HCT116 (cell line): ENCODE measurements around the gene TMEM129.

Experiments used
- ATF3 ChIP-seq: IDR thresholded peaks from 2 replicates; pipeline ENCODE4 v1.6.1; 2012
- CTCF ChIP-seq, 3 experiments: fragments of 200-600 bp in 1 of 3; sonication (generic) in 1 of 3; IDR thresholded peaks in 2 of 3; conservative IDR thresholded peaks in 1 of 3; 2 replicates each; pipeline ENCODE4 v1.5.1; 2012 to 2017; ENCODE audit warnings: low read depth in 2 of 3, low read length in 2 of 3, antibody characterized with exemption in 1 of 3, borderline replicate concordance in 1 of 3, control low read depth in 1 of 3, mild to moderate bottlenecking in 1 of 3, mixed read lengths in 1 of 3, mixed run types in 1 of 3, moderate library complexity in 1 of 3; ENCODE audit not compliant: insufficient read depth in 1 of 3
- EGR1 ChIP-seq: IDR thresholded peaks from 2 replicates; pipeline ENCODE4 v1.6.1; 2012; ENCODE audit warnings: low read depth
- EZH2phosphoT487 ChIP-seq: fragments of 200-600 bp; IDR thresholded peaks from 2 replicates; pipeline ENCODE4 v1.6.1; 2018; ENCODE audit warnings: antibody characterized with exemption, borderline replicate concordance
- POLR2A ChIP-seq: IDR thresholded peaks from 2 replicates; pipeline ENCODE4 v1.7.0; 2011; ENCODE audit warnings: borderline replicate concordance; ENCODE audit not compliant: insufficient read depth, insufficient read length; ENCODE audit errors: extremely low read depth
- POLR2AphosphoS5 ChIP-seq: IDR thresholded peaks from 2 replicates; pipeline ENCODE4 v1.6.1; 2011; ENCODE audit warnings: mild to moderate bottlenecking, low read depth, low read length, moderate library complexity
- RAD21 ChIP-seq: IDR thresholded peaks from 2 replicates; pipeline ENCODE4 v1.6.1; 2012; ENCODE audit warnings: low read depth, mild to moderate bottlenecking

GRCh38 chr4:1765409-1766072, 44.4 kb upstream of the TMEM129 start:
- no peak for TF ChIP-seq POLR2A
- no peak for TF ChIP-seq RAD21
- TF ChIP-seq ATF3 = no peak
- TF ChIP-seq POLR2AphosphoS5 = no peak
- TF ChIP-seq EZH2phosphoT487 = no peak
- no peak for TF ChIP-seq CTCF (IDR thresholded peaks at IDR 0.05 in 2 of 3, conservative IDR thresholded peaks at IDR 0.05 in 1 of 3; ENCODE audit: borderline replicate concordance in 1 of 3, insufficient read depth in 1 of 3, low read depth in 2 of 3, low read length in 2 of 3)
- no peak for TF ChIP-seq EGR1
